HepG2 (cell line): ENCODE results near the gene GPBAR1. TPM values are rescaled to one million over a fixed set of nuclear protein-coding genes. Genes with fewer than 3 reads are reported as not detected.

Source experiments
- HCFC1 ChIP-seq: fragments of 150-350 bp; IDR thresholded peaks from 2 replicates; pipeline ENCODE4 v1.6.1; 2014; ENCODE audit warnings: low read depth, low read length
- HNRNPK ChIP-seq: fragments of 200-400 bp; formaldehyde crosslinking; IDR thresholded peaks from 2 replicates; pipeline ENCODE4 v1.6.1; 2018; ENCODE audit warnings: low read length, low read depth, moderate library complexity, mild to moderate bottlenecking; ENCODE audit not compliant: poor library complexity, severe bottlenecking
- NR0B2 ChIP-seq: sonication (generic); formaldehyde crosslinking; IDR thresholded peaks from 2 replicates; pipeline ENCODE4 v1.4.0; 2020; ENCODE audit warnings: mild to moderate bottlenecking, missing genetic modification reagents
- PLRG1 ChIP-seq: fragments of 450-650 bp; conservative IDR thresholded peaks from 2 replicates; pipeline ENCODE4 v1.6.1; 2016
- RFX5 ChIP-seq: IDR thresholded peaks from 2 replicates; pipeline ENCODE4 v1.6.1; 2011; ENCODE audit warnings: low read depth, low read length, improper control_type of control experiment
- SKI ChIP-seq: fragments of 450-650 bp; IDR thresholded peaks from one replicate; pipeline ENCODE4 v1.6.1; 2018; ENCODE audit warnings: mild to moderate bottlenecking; ENCODE audit not compliant: partially characterized antibody
- TBX2 ChIP-seq: sonication (generic); formaldehyde crosslinking; IDR thresholded peaks from 2 replicates; pipeline ENCODE4 v1.5.0; 2020; ENCODE audit warnings: missing genetic modification reagents, mild to moderate bottlenecking, borderline replicate concordance
- U2AF2 ChIP-seq: fragments of 200-400 bp; formaldehyde crosslinking; IDR thresholded peaks from 2 replicates; pipeline ENCODE4 v1.6.1; 2017; ENCODE audit warnings: low read depth, mild to moderate bottlenecking, low read length
- ZIK1 ChIP-seq: sonication (generic); formaldehyde crosslinking; IDR thresholded peaks from 2 replicates; pipeline ENCODE4 v1.5.0; 2020; ENCODE audit warnings: mild to moderate bottlenecking, low read depth, missing genetic modification reagents, borderline replicate concordance
- ZNF619 ChIP-seq: sonication (generic); formaldehyde crosslinking; IDR thresholded peaks from 2 replicates; pipeline ENCODE4 v1.4.0; 2020; ENCODE audit warnings: mild to moderate bottlenecking, missing genetic modification reagents
- polyA plus RNA-seq, 8 experiments: library from polyadenylated mRNA; depleted of rRNA in 3 of 8; stranded (reverse) in 7 of 8; unstranded in 1 of 8; fragments of >200 nt; fragmentation: Illumina TruSeq in 4 of 8; extraction: Trizol in 4 of 8; gene quantifications; 2 replicates each; pipeline versions ENCODE4 v1.2.1 to v1.2.3, GENCODE V29; 2011 to 2016; ENCODE audit warnings: low read depth in 4 of 8, missing spikeins in 1 of 8, mixed read lengths in 1 of 8; ENCODE audit not compliant: insufficient read depth in 1 of 8
- total RNA-seq, 5 experiments: library from RNA; depleted of rRNA; stranded (reverse); fragments of >200 nt; fragmentation: Illumina TruSeq; extraction: Trizol; gene quantifications; 2 replicates each; pipeline ENCODE4 v1.2.3, GENCODE V29; 2016; ENCODE audit warnings: low read depth in 1 of 5
- TF ChIP-seq, protein P1 (sequence below): sonication (generic); formaldehyde crosslinking; IDR thresholded peaks from 2 replicates; pipeline ENCODE4 v1.8.1; 2023; ENCODE audit warnings: mild to moderate bottlenecking, inconsistent platforms, moderate library complexity, missing genetic modification reagents, borderline replicate concordance
- TF ChIP-seq, protein P2 (sequence below): sonication (generic); formaldehyde crosslinking; IDR thresholded peaks from 2 replicates; pipeline ENCODE4 v1.4.0; 2020; ENCODE audit warnings: mild to moderate bottlenecking, missing genetic modification reagents, borderline replicate concordance
- TF ChIP-seq, protein P3 (sequence below): fragments of 450-650 bp; IDR thresholded peaks from 2 replicates; pipeline ENCODE4 v1.6.1; 2016
- TF ChIP-seq, protein P4 (sequence below): sonication (generic); formaldehyde crosslinking; IDR thresholded peaks from 2 replicates; pipeline ENCODE4 v1.4.0; 2020; ENCODE audit warnings: mild to moderate bottlenecking, missing genetic modification reagents

The GPBAR1 gene
- total and polyA plus RNA-seq, 2 of the 13 experiments (the other 11 are each of a cell fraction or from before 2014, with no cell fraction given): 0.05 to 0.09 TPM

- TF ChIP-seq, protein P1, sequence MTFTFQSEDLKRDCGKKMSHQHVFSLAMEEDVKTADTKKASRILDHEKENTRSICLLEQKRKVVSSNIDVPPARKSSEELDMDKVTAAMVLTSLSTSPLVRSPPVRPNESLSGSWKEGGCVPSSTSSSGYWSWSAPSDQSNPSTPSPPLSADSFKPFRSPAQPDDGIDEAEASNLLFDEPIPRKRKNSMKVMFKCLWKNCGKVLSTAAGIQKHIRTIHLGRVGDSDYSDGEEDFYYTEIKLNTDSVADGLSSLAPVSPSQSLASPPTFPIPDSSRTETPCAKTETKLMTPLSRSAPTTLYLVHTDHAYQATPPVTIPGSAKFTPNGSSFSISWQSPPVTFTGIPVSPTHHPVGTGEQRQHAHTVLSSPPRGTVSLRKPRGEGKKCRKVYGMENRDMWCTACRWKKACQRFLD (CRISPR knock-in tag): 0 out of 2 replicates have a peak, but pooled peaks have one; percentile 28
- TF ChIP-seq PLRG1 (no peak), U2AF2 (no peak), HNRNPK (peak; percentile 13), ZIK1 (peak; percentile 87), ZNF619 (CRISPR knock-in tag) (peak; percentile 57; the same call in 1 of the 2 replicates), NR0B2 (CRISPR knock-in tag) (peak; percentile 55; the same call in 1 of the 2 replicates), RFX5 (no peak), SKI (peak; percentile 98), HCFC1 (no peak), TBX2 (peak; percentile 79)
- TF ChIP-seq, protein P2, sequence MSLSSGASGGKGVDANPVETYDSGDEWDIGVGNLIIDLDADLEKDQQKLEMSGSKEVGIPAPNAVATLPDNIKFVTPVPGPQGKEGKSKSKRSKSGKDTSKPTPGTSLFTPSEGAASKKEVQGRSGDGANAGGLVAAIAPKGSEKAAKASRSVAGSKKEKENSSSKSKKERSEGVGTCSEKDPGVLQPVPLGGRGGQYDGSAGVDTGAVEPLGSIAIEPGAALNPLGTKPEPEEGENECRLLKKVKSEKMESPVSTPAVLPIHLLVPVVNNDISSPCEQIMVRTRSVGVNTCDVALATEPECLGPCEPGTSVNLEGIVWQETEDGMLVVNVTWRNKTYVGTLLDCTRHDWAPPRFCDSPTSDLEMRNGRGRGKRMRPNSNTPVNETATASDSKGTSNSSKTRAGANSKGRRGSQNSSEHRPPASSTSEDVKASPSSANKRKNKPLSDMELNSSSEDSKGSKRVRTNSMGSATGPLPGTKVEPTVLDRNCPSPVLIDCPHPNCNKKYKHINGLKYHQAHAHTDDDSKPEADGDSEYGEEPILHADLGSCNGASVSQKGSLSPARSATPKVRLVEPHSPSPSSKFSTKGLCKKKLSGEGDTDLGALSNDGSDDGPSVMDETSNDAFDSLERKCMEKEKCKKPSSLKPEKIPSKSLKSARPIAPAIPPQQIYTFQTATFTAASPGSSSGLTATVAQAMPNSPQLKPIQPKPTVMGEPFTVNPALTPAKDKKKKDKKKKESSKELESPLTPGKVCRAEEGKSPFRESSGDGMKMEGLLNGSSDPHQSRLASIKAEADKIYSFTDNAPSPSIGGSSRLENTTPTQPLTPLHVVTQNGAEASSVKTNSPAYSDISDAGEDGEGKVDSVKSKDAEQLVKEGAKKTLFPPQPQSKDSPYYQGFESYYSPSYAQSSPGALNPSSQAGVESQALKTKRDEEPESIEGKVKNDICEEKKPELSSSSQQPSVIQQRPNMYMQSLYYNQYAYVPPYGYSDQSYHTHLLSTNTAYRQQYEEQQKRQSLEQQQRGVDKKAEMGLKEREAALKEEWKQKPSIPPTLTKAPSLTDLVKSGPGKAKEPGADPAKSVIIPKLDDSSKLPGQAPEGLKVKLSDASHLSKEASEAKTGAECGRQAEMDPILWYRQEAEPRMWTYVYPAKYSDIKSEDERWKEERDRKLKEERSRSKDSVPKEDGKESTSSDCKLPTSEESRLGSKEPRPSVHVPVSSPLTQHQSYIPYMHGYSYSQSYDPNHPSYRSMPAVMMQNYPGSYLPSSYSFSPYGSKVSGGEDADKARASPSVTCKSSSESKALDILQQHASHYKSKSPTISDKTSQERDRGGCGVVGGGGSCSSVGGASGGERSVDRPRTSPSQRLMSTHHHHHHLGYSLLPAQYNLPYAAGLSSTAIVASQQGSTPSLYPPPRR (CRISPR knock-in tag): peak; percentile 58; the same call in 1 of the 2 replicates
- TF ChIP-seq, protein P3, sequence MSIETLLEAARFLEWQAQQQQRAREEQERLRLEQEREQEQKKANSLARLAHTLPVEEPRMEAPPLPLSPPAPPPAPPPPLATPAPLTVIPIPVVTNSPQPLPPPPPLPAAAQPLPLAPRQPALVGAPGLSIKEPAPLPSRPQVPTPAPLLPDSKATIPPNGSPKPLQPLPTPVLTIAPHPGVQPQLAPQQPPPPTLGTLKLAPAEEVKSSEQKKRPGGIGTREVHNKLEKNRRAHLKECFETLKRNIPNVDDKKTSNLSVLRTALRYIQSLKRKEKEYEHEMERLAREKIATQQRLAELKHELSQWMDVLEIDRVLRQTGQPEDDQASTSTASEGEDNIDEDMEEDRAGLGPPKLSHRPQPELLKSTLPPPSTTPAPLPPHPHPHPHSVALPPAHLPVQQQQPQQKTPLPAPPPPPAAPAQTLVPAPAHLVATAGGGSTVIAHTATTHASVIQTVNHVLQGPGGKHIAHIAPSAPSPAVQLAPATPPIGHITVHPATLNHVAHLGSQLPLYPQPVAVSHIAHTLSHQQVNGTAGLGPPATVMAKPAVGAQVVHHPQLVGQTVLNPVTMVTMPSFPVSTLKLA: no peak
- TF ChIP-seq, protein P4, sequence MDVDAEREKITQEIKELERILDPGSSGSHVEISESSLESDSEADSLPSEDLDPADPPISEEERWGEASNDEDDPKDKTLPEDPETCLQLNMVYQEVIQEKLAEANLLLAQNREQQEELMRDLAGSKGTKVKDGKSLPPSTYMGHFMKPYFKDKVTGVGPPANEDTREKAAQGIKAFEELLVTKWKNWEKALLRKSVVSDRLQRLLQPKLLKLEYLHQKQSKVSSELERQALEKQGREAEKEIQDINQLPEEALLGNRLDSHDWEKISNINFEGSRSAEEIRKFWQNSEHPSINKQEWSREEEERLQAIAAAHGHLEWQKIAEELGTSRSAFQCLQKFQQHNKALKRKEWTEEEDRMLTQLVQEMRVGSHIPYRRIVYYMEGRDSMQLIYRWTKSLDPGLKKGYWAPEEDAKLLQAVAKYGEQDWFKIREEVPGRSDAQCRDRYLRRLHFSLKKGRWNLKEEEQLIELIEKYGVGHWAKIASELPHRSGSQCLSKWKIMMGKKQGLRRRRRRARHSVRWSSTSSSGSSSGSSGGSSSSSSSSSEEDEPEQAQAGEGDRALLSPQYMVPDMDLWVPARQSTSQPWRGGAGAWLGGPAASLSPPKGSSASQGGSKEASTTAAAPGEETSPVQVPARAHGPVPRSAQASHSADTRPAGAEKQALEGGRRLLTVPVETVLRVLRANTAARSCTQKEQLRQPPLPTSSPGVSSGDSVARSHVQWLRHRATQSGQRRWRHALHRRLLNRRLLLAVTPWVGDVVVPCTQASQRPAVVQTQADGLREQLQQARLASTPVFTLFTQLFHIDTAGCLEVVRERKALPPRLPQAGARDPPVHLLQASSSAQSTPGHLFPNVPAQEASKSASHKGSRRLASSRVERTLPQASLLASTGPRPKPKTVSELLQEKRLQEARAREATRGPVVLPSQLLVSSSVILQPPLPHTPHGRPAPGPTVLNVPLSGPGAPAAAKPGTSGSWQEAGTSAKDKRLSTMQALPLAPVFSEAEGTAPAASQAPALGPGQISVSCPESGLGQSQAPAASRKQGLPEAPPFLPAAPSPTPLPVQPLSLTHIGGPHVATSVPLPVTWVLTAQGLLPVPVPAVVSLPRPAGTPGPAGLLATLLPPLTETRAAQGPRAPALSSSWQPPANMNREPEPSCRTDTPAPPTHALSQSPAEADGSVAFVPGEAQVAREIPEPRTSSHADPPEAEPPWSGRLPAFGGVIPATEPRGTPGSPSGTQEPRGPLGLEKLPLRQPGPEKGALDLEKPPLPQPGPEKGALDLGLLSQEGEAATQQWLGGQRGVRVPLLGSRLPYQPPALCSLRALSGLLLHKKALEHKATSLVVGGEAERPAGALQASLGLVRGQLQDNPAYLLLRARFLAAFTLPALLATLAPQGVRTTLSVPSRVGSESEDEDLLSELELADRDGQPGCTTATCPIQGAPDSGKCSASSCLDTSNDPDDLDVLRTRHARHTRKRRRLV: no peak
Measured at GRCh38 chr2:218292048-218293014, 31.5 kb downstream of the GPBAR1 start, which contains the start of gene TMBIM1 (continued).
